H9 (cell line): ENCODE results near the gene PDCD6IP. TPM values are rescaled to one million over a fixed set of nuclear protein-coding genes. Genes with fewer than 3 reads are reported as not detected.

Source experiments
- DNase-seq: peaks from one replicate; pipeline ENCODE4 v3.0.0-alpha.2; 2017
- H2AFZ ChIP-seq: one replicate; pipeline ENCODE4 v1.6.1; 2013; ENCODE audit warnings: mild to moderate bottlenecking, low read length, control low read depth, moderate library complexity
- H2AK5ac ChIP-seq: 2 replicates; pipeline ENCODE4 v1.6.1; 2013; ENCODE audit warnings: low read length, control low read depth, mixed read lengths; ENCODE audit not compliant: insufficient read length
- H2BK120ac ChIP-seq: one replicate; pipeline ENCODE4 v1.6.1; 2013; ENCODE audit warnings: low read depth, mild to moderate bottlenecking, low read length, control low read depth, inconsistent platforms; ENCODE audit not compliant: poor library complexity, severe bottlenecking
- H2BK12ac ChIP-seq: 2 replicates; pipeline ENCODE4 v1.6.1; 2013; ENCODE audit warnings: low read length, control low read depth, mixed read lengths, low read depth; ENCODE audit not compliant: insufficient read length
- H2BK15ac ChIP-seq: 2 replicates; pipeline ENCODE4 v1.6.1; 2013; ENCODE audit warnings: low read depth, low read length, control low read depth
- H2BK20ac ChIP-seq: one replicate; pipeline ENCODE4 v1.6.1; 2013; ENCODE audit warnings: low read depth, mild to moderate bottlenecking, low read length, control low read depth, inconsistent platforms; ENCODE audit not compliant: poor library complexity, severe bottlenecking
- H2BK5ac ChIP-seq: 2 replicates; pipeline ENCODE4 v1.6.1; 2013; ENCODE audit warnings: low read length, control low read depth, mixed read lengths; ENCODE audit not compliant: insufficient read length
- H3K14ac ChIP-seq: 2 replicates; pipeline ENCODE4 v1.6.1; 2013; ENCODE audit warnings: low read length, control low read depth; ENCODE audit not compliant: insufficient read depth
- H3K18ac ChIP-seq: 2 replicates; pipeline ENCODE4 v1.6.1; 2013; ENCODE audit warnings: low read depth, mild to moderate bottlenecking, mixed read lengths, low read length, control low read depth; ENCODE audit not compliant: insufficient read length
- H3K23ac ChIP-seq: 2 replicates; pipeline ENCODE4 v1.6.1; 2013; ENCODE audit warnings: low read length, control low read depth, mixed read lengths, low read depth; ENCODE audit not compliant: insufficient read length
- H3K23me2 ChIP-seq: 2 replicates; pipeline ENCODE4 v1.6.1; 2013; ENCODE audit warnings: low read depth, mild to moderate bottlenecking, mixed read lengths, low read length, control low read depth; ENCODE audit not compliant: insufficient read length, poor library complexity, severe bottlenecking
- H3K27ac ChIP-seq: 2 replicates; pipeline ENCODE4 v1.5.1; 2013; ENCODE audit warnings: low read length, control low read depth, mixed read lengths, low read depth; ENCODE audit not compliant: insufficient read length
- H3K27me3 ChIP-seq: 2 replicates; pipeline ENCODE4 v1.6.1; 2013; ENCODE audit warnings: low read length, control low read depth, inconsistent platforms; ENCODE audit not compliant: insufficient read depth
- H3K4ac ChIP-seq: 2 replicates; pipeline ENCODE4 v1.6.1; 2013; ENCODE audit warnings: low read depth, mild to moderate bottlenecking, control low read depth, inconsistent platforms, low read length, moderate library complexity
- H3K4me1 ChIP-seq: 2 replicates; pipeline ENCODE4 v1.6.1; 2013; ENCODE audit warnings: low read length, control low read depth, inconsistent platforms; ENCODE audit not compliant: insufficient read depth
- H3K4me2 ChIP-seq: 2 replicates; pipeline ENCODE4 v1.6.1; 2013; ENCODE audit warnings: low read length, control low read depth, mixed read lengths; ENCODE audit not compliant: insufficient read length, insufficient read depth
- H3K56ac ChIP-seq: 2 replicates; pipeline ENCODE4 v1.6.1; 2013; ENCODE audit warnings: low read depth, mild to moderate bottlenecking, mixed read lengths, low read length, control low read depth; ENCODE audit not compliant: insufficient read length
- H3K79me1 ChIP-seq: 2 replicates; pipeline ENCODE4 v1.6.1; 2013; ENCODE audit warnings: low read depth, mild to moderate bottlenecking, moderate library complexity, low read length, control low read depth, inconsistent platforms; ENCODE audit not compliant: insufficient read depth, poor library complexity, severe bottlenecking
- H3K79me2 ChIP-seq: 2 replicates; pipeline ENCODE4 v1.6.1; 2013; ENCODE audit warnings: low read length, control low read depth, inconsistent platforms; ENCODE audit not compliant: insufficient read depth
- H3K9ac ChIP-seq: 2 replicates; pipeline ENCODE4 v1.6.1; 2013; ENCODE audit warnings: low read length, control low read depth, mixed read lengths; ENCODE audit not compliant: insufficient read length; ENCODE audit errors: extremely low read depth
- H3K9me3 ChIP-seq: one replicate; pipeline ENCODE4 v1.6.1; 2013; ENCODE audit warnings: low read depth, low read length, inconsistent platforms; ENCODE audit not compliant: control insufficient read depth
- H3T11ph ChIP-seq: one replicate; pipeline ENCODE4 v1.6.1; 2013; ENCODE audit warnings: mild to moderate bottlenecking, low read length, control low read depth, inconsistent platforms
- H4K20me1 ChIP-seq: one replicate; pipeline ENCODE4 v1.6.1; 2013; ENCODE audit not compliant: control insufficient read depth, insufficient read length, insufficient read depth
- H4K5ac ChIP-seq: 2 replicates; pipeline ENCODE4 v1.6.1; 2013; ENCODE audit warnings: low read depth, mild to moderate bottlenecking, mixed read lengths, low read length, control low read depth; ENCODE audit not compliant: insufficient read length
- H4K8ac ChIP-seq: replicated peaks from 2 replicates; pipeline ENCODE4 v1.6.1; 2013; ENCODE audit warnings: low read length, control low read depth, mixed read lengths, low read depth; ENCODE audit not compliant: insufficient read length
- H4K91ac ChIP-seq: 2 replicates; pipeline ENCODE4 v1.6.1; 2013; ENCODE audit warnings: low read depth, mild to moderate bottlenecking, moderate library complexity, mixed read lengths, low read length, control low read depth; ENCODE audit not compliant: insufficient read length
- H3K27ac Mint-ChIP-seq, 3 experiments: 2 replicates in 2 of 3; 3 replicates in 1 of 3; pipeline ENCODE4 v1.8.0; 2020 to 2021; ENCODE audit warnings: mixed read lengths in 3 of 3, mild to moderate bottlenecking in 1 of 3, moderate library complexity in 1 of 3
- H3K27me3 Mint-ChIP-seq: 2 replicates; pipeline ENCODE4 v1.8.0; 2021; ENCODE audit warnings: low read depth, mild to moderate bottlenecking, moderate library complexity, mixed read lengths
- H3K36me3 Mint-ChIP-seq, 3 experiments: 2 replicates in 2 of 3; 3 replicates in 1 of 3; pipeline ENCODE4 v1.8.0; 2020 to 2021; ENCODE audit warnings: low read depth in 3 of 3, mixed read lengths in 3 of 3; ENCODE audit not compliant: insufficient read depth in 1 of 3
- H3K4me1 Mint-ChIP-seq, 2 experiments: 2 replicates each; pipeline ENCODE4 v1.8.0; 2020; ENCODE audit warnings: mixed read lengths in 2 of 2
- H3K4me3 Mint-ChIP-seq, 2 experiments: 2 replicates in 1 of 2; 3 replicates in 1 of 2; pipeline ENCODE4 v1.8.0; 2020 to 2021; ENCODE audit warnings: mild to moderate bottlenecking in 2 of 2, mixed read lengths in 2 of 2, moderate library complexity in 1 of 2
- H3K9me3 Mint-ChIP-seq, 2 experiments: 2 replicates in 1 of 2; 3 replicates in 1 of 2; pipeline ENCODE4 v1.8.0; 2020; ENCODE audit warnings: mild to moderate bottlenecking in 2 of 2, mixed read lengths in 2 of 2, moderate library complexity in 1 of 2
- WGBS: extraction: QIAGEN DNeasy Blood & Tissue Kit; methylation state at CpG from one replicate; pipeline ENCODE4 v1.1.7; 2013; ENCODE audit warnings: missing lambda C conversion rate, low lambda C conversion rate, mixed read lengths; ENCODE audit not compliant: insufficient read length; ENCODE audit errors: extremely low coverage; 5-methylcytosine and 5-hydroxymethylcytosine counted together
- total RNA-seq: library from RNA; stranded (reverse); gene quantifications from 2 replicates; pipeline ENCODE4 v1.2.1, GENCODE V29; 2021
- TF ChIP-seq, protein P1 (sequence below): fragments of 200-600 bp; sonication (generic); conservative IDR thresholded peaks from 3 replicates; pipeline ENCODE4 v1.8.0; 2021; ENCODE audit warnings: antibody characterized with exemption, mild to moderate bottlenecking

Gene PDCD6IP
- total RNA-seq, 1 experiment from 2014 or later, result 109 TPM

GRCh38 chr3:33877187-33877586 is 78.8 kb downstream of the PDCD6IP start:
- H3K14ac ChIP-seq, result no peak overlapping the region
- H2AFZ ChIP-seq, result no peak overlapping the region
- H3K56ac ChIP-seq, result no peak overlapping the region
- no peak overlapping the region for H2BK120ac ChIP-seq
- H3K27me3 ChIP-seq, result no peaks in the 10 kb centered on the region
- H2BK12ac ChIP-seq, result no peak overlapping the region
- no peak overlapping the region; a peak in 1 of 7 replicates for H3K27ac Mint-ChIP-seq
- H3K9me3 Mint-ChIP-seq, result peaks cover 2 to 5% of the 10 kb centered on the region in 2 experiments; a peak in 3 of 5 replicates
- H2AK5ac ChIP-seq, result no peak overlapping the region
- H3K9me3 ChIP-seq, result no peaks in the 10 kb centered on the region
- no peak overlapping the region for H4K8ac ChIP-seq
- peaks cover 0 to 15% (median 3%) of the 10 kb centered on the region in 3 experiments; a peak in 5 of 7 replicates for H3K36me3 Mint-ChIP-seq
- peaks cover 10% of the 10 kb centered on the region; the same call in 1 of the 2 replicates for H3K4me1 ChIP-seq
- no peak overlapping the region for H2BK20ac ChIP-seq
- H3K9ac ChIP-seq, result no peak overlapping the region
- WGBS, result no CpG with 5 or more reads among the region's 3 CpGs
- no peaks in the 10 kb centered on the region for H3K27me3 Mint-ChIP-seq
- no peak overlapping the region for H4K91ac ChIP-seq
- H4K20me1 ChIP-seq, result no peaks in the 10 kb centered on the region
- H3K4me3 Mint-ChIP-seq, result no peak overlapping the region
- H3K23me2 ChIP-seq, result no peaks in the 10 kb centered on the region
- peaks cover 49 to 50% of the 10 kb centered on the region in 2 experiments for H3K4me1 Mint-ChIP-seq
- TF ChIP-seq, protein P1, sequence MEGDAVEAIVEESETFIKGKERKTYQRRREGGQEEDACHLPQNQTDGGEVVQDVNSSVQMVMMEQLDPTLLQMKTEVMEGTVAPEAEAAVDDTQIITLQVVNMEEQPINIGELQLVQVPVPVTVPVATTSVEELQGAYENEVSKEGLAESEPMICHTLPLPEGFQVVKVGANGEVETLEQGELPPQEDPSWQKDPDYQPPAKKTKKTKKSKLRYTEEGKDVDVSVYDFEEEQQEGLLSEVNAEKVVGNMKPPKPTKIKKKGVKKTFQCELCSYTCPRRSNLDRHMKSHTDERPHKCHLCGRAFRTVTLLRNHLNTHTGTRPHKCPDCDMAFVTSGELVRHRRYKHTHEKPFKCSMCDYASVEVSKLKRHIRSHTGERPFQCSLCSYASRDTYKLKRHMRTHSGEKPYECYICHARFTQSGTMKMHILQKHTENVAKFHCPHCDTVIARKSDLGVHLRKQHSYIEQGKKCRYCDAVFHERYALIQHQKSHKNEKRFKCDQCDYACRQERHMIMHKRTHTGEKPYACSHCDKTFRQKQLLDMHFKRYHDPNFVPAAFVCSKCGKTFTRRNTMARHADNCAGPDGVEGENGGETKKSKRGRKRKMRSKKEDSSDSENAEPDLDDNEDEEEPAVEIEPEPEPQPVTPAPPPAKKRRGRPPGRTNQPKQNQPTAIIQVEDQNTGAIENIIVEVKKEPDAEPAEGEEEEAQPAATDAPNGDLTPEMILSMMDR, result no peak
- no peak overlapping the region for H3T11ph ChIP-seq
- DNase-seq, result no peak
- no peaks in the 10 kb centered on the region for H3K79me2 ChIP-seq
- H3K79me1 ChIP-seq, result no peaks in the 10 kb centered on the region
- H2BK15ac ChIP-seq, result no peak overlapping the region
- no peak overlapping the region for H3K23ac ChIP-seq
- no peak overlapping the region for H3K4ac ChIP-seq
- no peak overlapping the region for H3K4me2 ChIP-seq
- H3K18ac ChIP-seq, result no peak overlapping the region
- no peak overlapping the region for H2BK5ac ChIP-seq
- H3K27ac ChIP-seq, result no peak overlapping the region
- H4K5ac ChIP-seq, result no peak overlapping the region
